Erythroblast (primary cell): ENCODE data around the gene TXLNG.
"Not testable (repeated sequence)": the region's sequence is repeated elsewhere in the genome, so short reads cannot be mapped to it uniquely, and the experiment has no call there.

ENCODE experiments used
- GATA1 ChIP-seq: IDR thresholded peaks from 2 replicates; pipeline ENCODE4 v1.6.1; 2011; ENCODE audit warnings: low read depth, mild to moderate bottlenecking, control low read depth, low read length, moderate library complexity
- POLR2A ChIP-seq: IDR thresholded peaks from 2 replicates; pipeline ENCODE4 v1.6.1; 2011; ENCODE audit warnings: mild to moderate bottlenecking, low read length

GRCh38 chrX:16779815-16780214 is 6.5 kb upstream of the TXLNG start:
- not testable (repeated sequence) for TF ChIP-seq POLR2A, GATA1
